HepG2 (cell line): ENCODE results near the gene PEPD. TPM values are rescaled to one million over a fixed set of nuclear protein-coding genes. Genes with fewer than 3 reads are reported as not detected.

Experiments used
- FOXM1 ChIP-seq: sonication (generic); formaldehyde crosslinking; IDR thresholded peaks from 2 replicates; pipeline ENCODE4 v1.5.0; 2020; ENCODE audit warnings: missing genetic modification reagents
- HBP1 ChIP-seq: IDR thresholded peaks from 2 replicates; pipeline ENCODE4 v1.6.1; 2016; ENCODE audit warnings: low read depth, control low read depth
- MATR3 ChIP-seq: sonication (generic); formaldehyde crosslinking; IDR thresholded peaks from 2 replicates; pipeline ENCODE4 v1.4.0; 2020; ENCODE audit warnings: missing genetic modification reagents
- NR1H2 ChIP-seq: sonication (generic); formaldehyde crosslinking; IDR thresholded peaks from 2 replicates; pipeline ENCODE4 v1.8.1; 2022; ENCODE audit warnings: low read depth, missing genetic modification reagents, borderline replicate concordance
- POLR2A ChIP-seq, 2 experiments: IDR thresholded peaks; 2 replicates each; pipeline ENCODE4 v1.6.1; 2011; ENCODE audit warnings: low read depth in 2 of 2, low read length in 2 of 2, mild to moderate bottlenecking in 1 of 2, moderate library complexity in 1 of 2; ENCODE audit not compliant: insufficient read depth in 1 of 2
- REL ChIP-seq: sonication (generic); formaldehyde crosslinking; conservative IDR thresholded peaks from 2 replicates; pipeline ENCODE4 v1.8.0; 2022; ENCODE audit warnings: mild to moderate bottlenecking, missing genetic modification reagents, moderate library complexity
- RFX1 ChIP-seq: fragments of 450-650 bp; IDR thresholded peaks from 2 replicates; pipeline ENCODE4 v1.6.1; 2017
- RFXAP ChIP-seq: sonication (generic); formaldehyde crosslinking; IDR thresholded peaks from 2 replicates; pipeline ENCODE4 v1.4.0; 2020; ENCODE audit warnings: missing genetic modification reagents, borderline replicate concordance
- RORA ChIP-seq: sonication (generic); formaldehyde crosslinking; IDR thresholded peaks from 2 replicates; pipeline ENCODE4 v1.5.0; 2020; ENCODE audit warnings: mild to moderate bottlenecking, missing genetic modification reagents, moderate library complexity
- STAG1 ChIP-seq: sonication (generic); formaldehyde crosslinking; IDR thresholded peaks from 2 replicates; pipeline ENCODE4 v1.4.0; 2020; ENCODE audit warnings: missing genetic modification reagents
- ZC3H13 ChIP-seq: sonication (generic); formaldehyde crosslinking; IDR thresholded peaks from 2 replicates; pipeline ENCODE4 v1.8.1; 2023; ENCODE audit warnings: mild to moderate bottlenecking, missing genetic modification reagents, moderate library complexity
- ZFP36L1 ChIP-seq: sonication (generic); formaldehyde crosslinking; IDR thresholded peaks from 2 replicates; pipeline ENCODE4 v1.8.0; 2022; ENCODE audit warnings: mild to moderate bottlenecking, missing genetic modification reagents, moderate library complexity
- ZNF432 ChIP-seq: sonication (generic); formaldehyde crosslinking; IDR thresholded peaks from 2 replicates; pipeline ENCODE4 v1.5.0; 2020; ENCODE audit warnings: missing genetic modification reagents, mild to moderate bottlenecking, borderline replicate concordance
- ZNF589 ChIP-seq: sonication (generic); formaldehyde crosslinking; conservative IDR thresholded peaks from 2 replicates; pipeline ENCODE4 v1.8.0; 2022; ENCODE audit warnings: mild to moderate bottlenecking, moderate library complexity, missing genetic modification reagents
- ZNF678 ChIP-seq: sonication (generic); formaldehyde crosslinking; IDR thresholded peaks from 2 replicates; pipeline ENCODE4 v1.4.0; 2020; ENCODE audit warnings: mild to moderate bottlenecking, missing genetic modification reagents
- ZNF7 ChIP-seq: IDR thresholded peaks from 2 replicates; pipeline ENCODE4 v1.6.1; 2016; ENCODE audit warnings: missing biosample characterization, missing genetic modification reagents
- ZNF704 ChIP-seq: sonication (generic); formaldehyde crosslinking; IDR thresholded peaks from 2 replicates; pipeline ENCODE4 v1.8.1; 2023; ENCODE audit warnings: mild to moderate bottlenecking, inconsistent platforms, moderate library complexity, missing genetic modification reagents, borderline replicate concordance
- polyA plus RNA-seq, 8 experiments: library from polyadenylated mRNA; depleted of rRNA in 3 of 8; stranded (reverse) in 7 of 8; unstranded in 1 of 8; fragments of >200 nt; fragmentation: Illumina TruSeq in 4 of 8; extraction: Trizol in 4 of 8; gene quantifications; 2 replicates each; pipeline versions ENCODE4 v1.2.1 to v1.2.3, GENCODE V29; 2011 to 2016; ENCODE audit warnings: low read depth in 4 of 8, missing spikeins in 1 of 8, mixed read lengths in 1 of 8; ENCODE audit not compliant: insufficient read depth in 1 of 8
- total RNA-seq, 5 experiments: library from RNA; depleted of rRNA; stranded (reverse); fragments of >200 nt; fragmentation: Illumina TruSeq; extraction: Trizol; gene quantifications; 2 replicates each; pipeline ENCODE4 v1.2.3, GENCODE V29; 2016; ENCODE audit warnings: low read depth in 1 of 5
- TF ChIP-seq, protein P1 (sequence below): IDR thresholded peaks from 2 replicates; pipeline ENCODE4 v1.6.1; 2018; ENCODE audit warnings: missing genetic modification reagents, mild to moderate bottlenecking, missing compliant biosample characterization
- TF ChIP-seq, protein P2 (sequence below): sonication (generic); formaldehyde crosslinking; IDR thresholded peaks from 2 replicates; pipeline ENCODE4 v1.5.0; 2020; ENCODE audit warnings: missing genetic modification reagents, mild to moderate bottlenecking, borderline replicate concordance

The PEPD gene
- total and polyA plus RNA-seq, 2 of the 13 experiments (the other 11 are each of a cell fraction or from before 2014, with no cell fraction given): 60.7 to 75.1 TPM

GRCh38 chr19:33392341-33393285 lies 129.0 kb downstream of the PEPD start (continued):
- TF ChIP-seq MATR3 (CRISPR knock-in tag) (no peak), STAG1 (CRISPR knock-in tag) (peak; percentile 59), ZNF589 (CRISPR knock-in tag) (peak; percentile 97), RORA (no peak), FOXM1 (CRISPR knock-in tag) (no peak; the same call in 1 of the 2 replicates), NR1H2 (CRISPR knock-in tag) (peak; percentile 97), ZNF7 (CRISPR knock-in tag) (peak; percentile 64; the same call in 1 of the 2 replicates), ZNF678 (CRISPR knock-in tag) (peak; percentile 100; the same call in 1 of the 2 replicates), REL (peak; percentile 98), HBP1 (no peak; the same call in 1 of the 2 replicates), ZNF704 (CRISPR knock-in tag) (peak; percentile 100), RFX1 (no peak), ZC3H13 (peak; percentile 90), POLR2A (IDR thresholded peaks at IDR 0.05; ENCODE audit: insufficient read depth in 1 of 2, low read depth in 2 of 2, low read length in 2 of 2) (peak; percentile 38 to 53; a peak in 3 of 4 replicates), RFXAP (CRISPR knock-in tag) (peak; percentile 98), ZFP36L1 (peak; percentile 100), ZNF432 (peak; percentile 93)
- TF ChIP-seq, protein P1, sequence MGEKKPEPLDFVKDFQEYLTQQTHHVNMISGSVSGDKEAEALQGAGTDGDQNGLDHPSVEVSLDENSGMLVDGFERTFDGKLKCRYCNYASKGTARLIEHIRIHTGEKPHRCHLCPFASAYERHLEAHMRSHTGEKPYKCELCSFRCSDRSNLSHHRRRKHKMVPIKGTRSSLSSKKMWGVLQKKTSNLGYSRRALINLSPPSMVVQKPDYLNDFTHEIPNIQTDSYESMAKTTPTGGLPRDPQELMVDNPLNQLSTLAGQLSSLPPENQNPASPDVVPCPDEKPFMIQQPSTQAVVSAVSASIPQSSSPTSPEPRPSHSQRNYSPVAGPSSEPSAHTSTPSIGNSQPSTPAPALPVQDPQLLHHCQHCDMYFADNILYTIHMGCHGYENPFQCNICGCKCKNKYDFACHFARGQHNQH (CRISPR knock-in tag): peak; percentile 98
- TF ChIP-seq, protein P2, sequence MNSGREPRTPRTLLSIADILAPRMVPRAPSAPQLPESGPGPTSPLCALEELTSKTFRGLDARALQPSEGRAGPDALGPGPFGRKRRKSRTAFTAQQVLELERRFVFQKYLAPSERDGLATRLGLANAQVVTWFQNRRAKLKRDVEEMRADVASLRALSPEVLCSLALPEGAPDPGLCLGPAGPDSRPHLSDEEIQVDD: peak; percentile 99
